Measurements from ENCODE around the gene ARPC3.
"Not testable (repeated sequence)": the region's sequence is repeated elsewhere in the genome, so short reads cannot be mapped to it uniquely, and the experiment has no call there.

The ARPC3 gene

DNA sequence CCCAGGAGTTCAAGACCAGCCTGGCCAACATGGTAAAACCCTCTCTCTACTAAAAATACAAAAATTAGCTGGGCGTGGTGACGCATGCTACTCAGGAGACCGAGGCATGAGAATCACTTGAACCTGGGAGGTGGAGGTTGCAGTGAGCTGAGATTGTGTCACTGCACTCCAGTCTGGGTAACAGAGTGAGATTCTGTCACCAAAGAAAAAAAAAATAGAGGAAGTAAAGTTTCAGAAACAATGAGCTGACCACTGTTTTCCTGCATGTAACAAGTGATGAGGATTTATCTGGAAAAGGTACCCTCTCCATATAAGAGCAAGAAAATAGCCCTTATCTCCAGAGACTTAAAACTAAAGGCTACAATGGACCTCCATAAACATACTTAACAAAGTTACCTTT, 33.0 kb downstream of the ARPC3 start:
- DNase-seq (ENCODE audit: low read depth) = not testable (repeated sequence)

GRCh38 chr12:110410086-110410485, 40.1 kb downstream of the ARPC3 start:
- not testable (repeated sequence) for DNase-seq (ENCODE audit: low read depth)

DNA sequence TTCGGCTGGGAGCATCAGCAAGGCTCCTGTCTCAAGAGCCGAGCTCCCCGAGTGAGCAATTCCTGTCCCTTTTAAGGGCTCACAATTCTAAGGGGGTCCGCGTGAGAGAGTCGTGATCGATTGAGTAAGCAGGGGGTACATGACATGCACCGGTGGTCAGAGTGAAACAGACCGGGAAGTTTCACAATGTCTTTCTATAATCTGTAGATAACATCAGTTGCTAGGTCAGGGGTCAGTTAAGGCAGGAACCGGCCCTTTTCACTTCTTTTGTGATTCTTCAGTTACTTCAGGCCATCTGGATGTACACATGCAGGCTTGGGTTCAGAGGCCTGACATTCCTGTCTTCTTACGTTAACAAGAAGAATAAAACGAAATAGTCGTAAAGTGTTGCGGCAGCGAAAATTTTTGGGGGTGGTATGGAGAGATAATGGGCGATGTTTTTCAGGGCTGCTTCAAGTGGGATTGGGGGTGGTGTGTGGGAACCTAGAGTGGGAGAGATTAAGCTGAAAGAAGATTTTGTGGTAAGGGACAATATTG, 44.9 kb downstream of the ARPC3 start:
- not testable (repeated sequence) for DNase-seq (ENCODE audit: low read depth)

GRCh38 chr12:110403976-110404682, 46.0 kb downstream of the ARPC3 start:
- peak; percentile 36 for DNase-seq (ENCODE audit: low read depth)

DNA sequence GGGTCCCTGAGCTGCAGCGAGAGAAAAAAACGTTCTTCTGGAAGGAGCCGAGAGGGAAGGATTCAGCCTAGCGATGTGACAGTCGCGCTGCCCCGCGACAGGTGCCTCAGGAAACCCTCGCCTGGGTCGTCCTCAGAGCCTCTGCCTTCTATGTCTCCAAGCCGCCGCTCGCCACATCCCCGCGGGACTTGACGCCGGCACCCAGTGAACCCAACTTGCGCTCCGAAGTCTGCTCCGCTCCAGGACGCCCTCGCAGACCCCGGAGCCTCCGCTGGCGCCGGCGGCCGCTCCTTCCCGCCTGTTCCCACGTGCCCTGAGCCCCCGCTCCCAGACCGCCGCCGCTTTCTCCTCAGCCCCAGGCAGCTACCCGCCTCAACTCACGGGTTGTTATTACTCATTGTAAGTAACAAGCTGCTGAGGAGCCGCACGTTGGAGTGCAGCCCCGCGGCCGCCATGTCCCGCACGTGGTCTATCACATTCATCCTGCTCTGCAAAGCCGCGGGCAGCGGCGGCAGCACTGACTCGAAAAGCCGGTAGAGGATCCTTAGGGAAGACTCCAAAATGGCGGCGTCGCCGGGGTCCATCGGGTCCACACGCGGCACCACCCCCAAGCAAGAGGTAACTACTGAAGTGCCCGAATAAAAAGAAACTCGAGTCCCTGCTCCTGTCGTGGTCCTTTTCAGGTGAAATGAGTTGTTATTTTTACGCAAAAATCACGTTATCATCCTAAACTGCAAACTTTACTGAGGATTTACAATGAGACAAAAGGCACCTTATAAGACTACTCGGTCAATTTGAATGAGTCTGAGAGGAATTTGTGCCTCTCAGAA, 46.8 kb downstream of the ARPC3 start, which contains the start of gene ANAPC7:
TSS of gene ANAPC7 (minus strand) at position 563 of the 830 bp plus-strand sequence. CDS start at position 482, 81 bp downstream.
- DNase-seq (ENCODE audit: low read depth) = peak; percentile 90
